KG1 (cell line): ENCODE results near the gene CNTN5.

Source experiments
- DNase-seq: peaks from one replicate; lab custom pipeline; 2025; lab: John Stamatoyannopoulos, UW

CNTN5 gene

DNA sequence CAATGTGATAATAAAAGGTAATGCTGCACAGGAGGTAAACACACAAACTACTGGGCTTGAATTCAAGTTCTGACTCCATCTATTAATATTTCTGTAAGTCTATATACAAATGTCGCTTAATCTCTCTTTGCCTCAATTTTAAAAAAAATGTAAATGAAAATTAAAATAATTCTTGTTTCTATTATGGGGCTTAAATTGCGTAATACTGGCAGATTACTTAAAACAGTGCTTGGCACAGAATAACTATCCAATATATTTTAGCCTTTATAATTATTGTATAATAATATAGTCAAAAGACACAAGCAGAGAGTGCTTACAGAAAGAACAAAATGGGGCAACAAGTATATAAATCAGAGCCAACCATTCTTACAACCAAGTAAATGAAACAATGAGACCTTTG, 489.1 kb downstream of the CNTN5 start:
- DNase-seq, result no peak

DNA sequence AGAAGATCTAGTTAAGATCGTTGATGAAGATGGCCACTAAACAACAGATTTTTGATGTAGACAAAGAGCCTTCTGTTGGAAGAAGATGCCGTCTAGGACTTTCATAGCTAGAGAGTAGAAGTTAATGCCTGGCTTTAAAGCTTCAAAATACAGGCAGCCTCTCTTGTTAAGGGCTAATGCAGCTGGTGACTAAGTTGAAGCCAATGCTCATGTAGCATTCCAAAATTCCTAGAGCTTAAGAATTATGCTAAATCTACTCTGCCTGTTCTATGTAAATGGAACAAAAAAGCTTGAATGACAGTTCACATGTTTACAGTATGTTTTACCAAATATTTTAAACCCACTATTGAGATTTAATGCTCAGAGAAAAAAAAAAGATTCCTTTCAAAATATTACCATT, 492.6 kb downstream of the CNTN5 start:
- DNase-seq, result no peak

DNA sequence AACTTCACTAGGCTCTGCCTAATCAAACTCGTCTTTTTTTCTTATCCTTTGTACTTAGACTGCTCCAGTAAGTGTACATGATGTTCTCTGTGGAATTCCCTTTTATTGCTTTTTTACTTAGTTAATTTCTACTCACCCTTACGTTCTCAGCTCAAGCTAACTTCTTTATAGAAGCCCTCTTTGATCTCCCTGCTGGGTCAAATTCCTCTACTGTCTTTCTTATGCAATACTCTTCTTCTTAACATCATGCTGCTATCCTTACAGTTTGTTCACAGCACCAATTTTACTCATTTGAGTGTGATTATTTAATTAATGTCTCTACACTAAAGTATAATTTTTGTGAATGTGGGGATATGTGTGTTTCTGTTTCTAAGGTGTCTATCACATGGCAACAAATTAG, 498.3 kb downstream of the CNTN5 start:
- DNase-seq, result no peak

DNA sequence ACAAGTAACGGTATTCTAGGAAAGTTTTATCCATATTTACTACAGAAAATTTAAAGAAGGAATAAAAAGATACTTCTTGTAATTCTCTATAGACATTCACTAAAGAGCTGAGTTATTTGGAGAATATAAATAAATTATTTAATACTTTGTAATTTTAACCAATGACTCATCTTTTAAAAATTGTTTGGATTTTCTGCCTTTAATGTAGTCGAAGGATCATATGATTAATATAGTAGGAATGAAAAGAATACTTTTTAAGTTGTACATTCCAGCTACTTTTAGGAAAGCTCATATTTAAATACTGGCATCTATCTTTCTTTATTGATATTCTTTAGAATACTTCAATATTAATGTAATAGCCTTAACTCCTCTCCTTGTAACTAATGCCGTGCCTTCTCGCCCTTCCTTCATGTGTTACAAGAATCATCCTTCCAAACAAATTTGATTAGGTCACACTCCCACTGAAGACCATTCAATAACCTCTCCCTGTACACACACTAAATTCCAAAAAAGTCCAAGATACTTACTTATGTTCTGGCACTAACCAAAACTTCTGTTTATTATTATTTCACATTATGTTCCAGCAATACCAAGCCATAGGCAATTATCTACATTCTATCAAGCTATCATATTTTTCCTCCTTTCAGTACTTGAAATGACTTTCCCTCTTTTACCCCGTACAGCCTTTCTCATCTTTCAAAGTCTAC, 501.9 kb downstream of the CNTN5 start:
- no peak for DNase-seq

DNA sequence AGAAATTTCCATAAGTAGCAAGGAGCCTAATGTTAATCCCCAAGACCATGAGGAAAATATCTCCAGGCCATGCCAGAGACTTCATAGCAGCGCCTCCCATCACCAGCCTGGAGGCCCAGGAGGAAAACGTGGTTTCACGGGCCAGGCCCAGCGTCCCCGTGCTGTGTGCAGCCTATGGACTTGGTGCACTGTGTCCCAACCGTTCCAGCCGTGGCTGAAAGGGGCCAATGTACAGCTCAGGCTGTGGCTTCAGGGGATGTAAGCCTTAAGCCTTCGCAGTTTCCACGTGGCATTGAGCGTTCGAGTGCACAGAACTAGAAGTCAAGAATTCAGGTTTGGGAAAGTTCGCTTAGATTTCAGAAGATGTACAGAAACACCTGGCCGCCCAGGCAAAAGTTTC, 510.7 kb downstream of the CNTN5 start:
- DNase-seq, result no peak

DNA sequence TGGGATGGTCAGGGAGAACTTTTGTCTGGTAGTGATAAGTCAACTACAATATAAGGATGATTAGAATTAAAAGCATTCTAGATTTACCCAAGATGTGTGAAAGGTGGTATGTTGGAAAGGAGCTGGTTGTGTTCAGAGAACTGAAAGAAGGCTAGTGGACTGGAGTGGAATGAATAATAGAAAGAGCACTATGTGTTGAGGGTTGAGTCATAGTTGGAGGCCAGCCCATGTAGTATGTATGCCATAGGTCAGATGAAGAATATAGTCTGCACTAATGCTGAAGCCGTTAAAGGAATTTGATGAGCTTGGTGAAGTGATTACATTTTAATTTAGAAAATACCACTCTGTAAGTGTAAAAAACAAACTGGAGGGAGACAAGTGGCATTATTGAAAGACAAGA, 514.1 kb downstream of the CNTN5 start:
- DNase-seq, result no peak

DNA sequence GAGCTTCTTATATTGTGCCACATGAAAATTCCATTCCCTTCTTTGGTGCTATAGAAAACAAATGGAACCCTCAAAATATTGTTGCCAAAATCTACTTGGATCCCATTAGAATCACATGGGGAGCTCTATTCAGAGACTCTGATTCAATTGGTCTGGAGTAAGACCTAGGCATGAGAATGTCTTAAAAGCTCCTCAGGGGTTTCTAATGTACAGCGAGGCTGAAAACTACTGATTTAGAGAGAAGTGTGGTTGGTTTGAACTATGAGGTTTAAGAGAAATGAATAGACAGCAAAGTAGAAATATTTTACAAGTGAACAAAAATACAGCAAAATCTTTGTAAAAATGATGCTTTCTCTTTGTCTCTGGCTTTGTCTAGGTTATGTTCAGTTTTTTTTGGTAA, 514.7 kb downstream of the CNTN5 start:
- no peak for DNase-seq

DNA sequence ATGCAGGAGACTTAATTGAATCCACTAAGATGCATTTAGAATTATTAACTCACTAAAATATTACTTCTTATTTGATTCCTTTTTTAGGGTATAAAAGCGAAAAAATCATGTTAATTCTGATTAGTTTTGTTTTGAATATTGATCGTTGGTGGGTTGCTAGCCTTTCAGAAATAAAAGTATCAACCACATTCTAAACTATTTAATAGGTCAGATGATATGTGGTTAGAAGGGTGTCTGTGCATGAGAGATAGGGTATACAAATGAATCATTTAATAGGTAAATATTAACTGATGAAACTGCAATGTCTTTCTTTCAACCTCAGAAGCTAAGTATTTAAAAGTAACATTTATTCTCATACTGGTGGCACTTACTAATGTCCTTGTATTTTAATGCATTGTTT, 515.1 kb downstream of the CNTN5 start:
- no peak for DNase-seq

DNA sequence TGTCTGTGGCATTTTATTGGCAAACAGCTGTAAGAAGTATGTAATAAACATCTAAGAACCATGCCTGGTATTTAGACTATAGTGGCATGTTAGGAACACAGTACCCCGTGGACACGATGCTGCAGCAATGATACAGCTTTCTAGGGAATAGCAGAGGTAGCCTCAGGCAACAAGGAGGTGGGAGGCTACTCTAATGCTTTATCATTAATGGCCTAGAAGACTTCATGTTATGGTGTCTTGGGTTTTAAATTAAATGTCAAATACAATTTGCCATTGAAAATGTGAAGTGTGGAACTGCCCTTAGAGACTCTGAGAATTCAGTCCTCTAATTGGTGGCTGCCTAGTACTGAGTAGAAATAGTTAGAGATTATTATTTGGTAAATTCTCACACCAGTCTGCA, 516.9 kb downstream of the CNTN5 start:
- DNase-seq, result no peak

DNA sequence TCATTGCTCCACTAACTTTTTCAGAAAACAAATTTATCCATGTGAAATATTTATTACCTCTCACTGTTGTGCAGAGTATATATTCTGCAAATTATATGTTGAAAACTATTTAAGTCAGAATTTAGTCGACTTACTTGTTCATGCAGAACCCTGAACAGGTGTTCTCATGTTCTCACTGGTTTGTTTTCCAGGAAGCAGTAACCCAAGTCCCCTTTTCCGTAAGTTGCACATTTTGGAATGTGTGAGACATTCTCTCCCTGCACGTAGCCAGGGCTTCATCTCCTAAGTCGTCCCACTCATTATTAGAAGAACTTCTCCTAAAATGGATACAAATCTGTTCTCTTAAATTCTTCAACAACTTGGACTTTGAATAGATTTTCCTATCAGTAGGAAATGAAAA, 524.9 kb downstream of the CNTN5 start:
- no peak for DNase-seq

DNA sequence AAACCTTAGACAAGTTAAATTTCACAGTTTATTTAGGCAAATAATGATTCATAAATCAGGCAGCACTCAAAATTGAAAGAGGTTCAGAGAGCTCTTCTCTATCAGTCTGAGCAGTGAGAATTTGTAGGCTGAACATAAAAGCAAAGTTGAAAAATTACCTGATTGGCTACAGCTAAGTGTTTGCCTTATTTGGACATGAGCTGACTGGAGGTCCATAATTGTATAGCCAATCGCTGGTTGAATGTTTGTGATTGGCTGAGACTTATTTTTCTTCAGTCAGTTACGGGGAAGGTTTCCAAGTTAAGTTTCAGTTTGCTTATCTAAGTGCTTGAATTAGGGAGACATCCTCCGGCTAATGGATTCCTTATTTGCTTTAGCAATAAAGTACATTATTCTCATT, 527.5 kb downstream of the CNTN5 start:
- no peak for DNase-seq

DNA sequence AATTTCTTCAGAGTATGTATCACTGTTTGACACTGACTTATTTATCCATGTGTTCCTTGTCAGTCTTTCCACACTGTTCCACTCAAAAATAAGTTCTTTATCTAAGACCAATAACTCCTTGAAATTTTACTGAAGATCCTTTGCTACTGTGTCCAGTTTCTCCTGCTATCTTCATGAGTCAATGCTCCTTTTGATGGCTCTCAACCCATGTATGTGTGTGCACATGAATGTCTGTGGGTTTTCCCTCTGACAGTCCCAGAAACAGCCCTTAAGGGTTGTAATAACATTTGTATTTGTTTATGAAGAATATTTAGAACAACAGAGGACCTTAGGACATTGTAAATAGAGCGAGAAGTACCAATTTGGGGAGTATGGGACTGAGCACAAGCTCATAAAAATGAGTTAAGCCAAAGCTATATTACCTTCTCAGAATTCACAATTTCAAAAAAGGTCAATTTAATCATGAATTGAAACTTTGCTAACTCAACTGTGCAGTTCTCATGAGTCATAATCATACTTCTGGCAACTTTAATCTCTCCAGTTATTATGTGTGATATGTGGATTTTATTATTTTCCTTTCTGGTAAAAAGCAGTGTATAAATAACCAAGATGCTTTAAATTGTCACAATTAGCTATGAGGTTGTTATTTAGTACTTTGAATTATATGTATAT, 533.6 kb downstream of the CNTN5 start:
- DNase-seq, result no peak

DNA sequence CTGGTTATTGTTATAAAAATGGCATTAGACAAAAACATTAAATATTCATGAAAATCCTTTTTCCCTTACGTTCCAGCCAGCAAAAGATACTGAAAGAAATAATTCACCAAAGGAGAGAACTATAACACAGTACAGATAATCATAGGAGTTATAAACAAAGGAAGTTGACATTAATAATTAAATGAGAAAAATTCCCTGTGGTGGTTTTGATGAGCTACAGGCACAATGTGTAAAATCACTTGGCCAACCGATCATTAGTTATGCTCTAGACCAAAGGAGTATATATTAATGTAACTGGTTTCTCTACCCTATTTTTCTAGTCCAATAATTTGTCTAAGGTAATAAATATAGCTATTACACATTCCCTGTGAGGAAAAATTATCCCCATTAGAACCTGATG, 534.7 kb downstream of the CNTN5 start:
- DNase-seq, result no peak

DNA sequence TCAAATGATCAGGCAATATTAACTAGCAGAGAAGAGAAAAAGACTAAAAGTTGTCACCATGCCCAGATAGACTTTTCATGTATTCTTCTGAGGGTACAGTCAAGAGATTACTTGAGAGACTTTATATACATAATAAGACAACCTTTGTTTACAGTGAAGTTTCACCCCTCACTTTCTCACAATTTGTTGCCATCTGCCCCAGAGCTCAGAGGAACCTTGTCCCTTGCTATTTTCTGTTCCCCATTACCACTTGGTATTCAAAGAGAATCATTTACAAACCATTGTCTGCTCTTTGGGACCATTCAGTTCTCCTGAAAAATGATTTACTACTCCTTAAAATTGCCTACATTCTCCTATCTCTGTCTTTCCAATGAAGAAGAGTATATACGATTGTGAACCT, 544.6 kb downstream of the CNTN5 start:
- DNase-seq, result no peak

DNA sequence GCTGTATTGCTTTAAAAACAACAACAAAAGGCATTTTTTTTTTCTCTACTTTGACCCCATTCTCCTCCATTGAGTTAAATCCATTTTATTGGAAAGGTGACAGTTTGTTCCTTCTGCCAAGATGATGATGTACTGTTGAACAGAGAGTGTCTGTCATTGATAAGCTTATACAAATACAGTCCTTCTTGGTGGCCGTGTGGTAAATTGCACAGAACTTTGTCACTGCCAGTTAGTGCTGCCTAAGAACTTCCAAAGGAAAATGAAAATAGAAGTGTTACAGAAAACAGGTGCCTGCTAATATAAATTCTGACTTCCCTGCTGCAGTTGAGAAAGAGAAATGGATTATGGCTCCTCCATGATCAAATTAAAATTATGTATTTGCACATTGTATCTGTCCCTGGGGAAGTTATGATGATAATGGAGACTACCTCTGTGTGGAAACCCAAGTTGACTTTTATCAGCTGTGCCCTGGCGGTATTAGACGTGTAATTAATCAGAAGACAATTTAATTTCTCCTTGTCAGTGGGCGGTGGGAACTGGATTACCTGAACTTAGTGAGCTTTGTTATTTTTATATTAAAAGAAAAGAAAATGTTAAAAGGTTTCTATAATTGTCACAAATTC, 546.7 kb downstream of the CNTN5 start:
- DNase-seq, result no peak

DNA sequence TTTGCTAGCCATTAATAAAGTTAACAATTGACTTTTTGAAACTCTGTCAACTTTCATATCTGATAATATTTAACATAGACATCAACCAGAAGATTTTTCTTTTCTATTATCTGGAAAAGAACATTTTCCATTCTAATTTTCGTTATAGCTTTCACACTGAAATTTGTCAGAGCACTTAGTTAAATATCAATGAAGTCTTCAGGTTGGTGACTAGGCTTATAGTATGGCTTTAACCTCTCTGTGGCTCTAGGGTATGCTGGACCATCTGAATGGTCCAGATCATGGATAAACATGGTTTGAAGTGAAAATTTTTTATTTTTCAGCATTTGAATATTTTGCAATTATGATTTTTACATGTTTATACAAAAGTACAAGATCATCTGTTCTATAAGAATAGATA, 548.1 kb downstream of the CNTN5 start:
- no peak for DNase-seq

DNA sequence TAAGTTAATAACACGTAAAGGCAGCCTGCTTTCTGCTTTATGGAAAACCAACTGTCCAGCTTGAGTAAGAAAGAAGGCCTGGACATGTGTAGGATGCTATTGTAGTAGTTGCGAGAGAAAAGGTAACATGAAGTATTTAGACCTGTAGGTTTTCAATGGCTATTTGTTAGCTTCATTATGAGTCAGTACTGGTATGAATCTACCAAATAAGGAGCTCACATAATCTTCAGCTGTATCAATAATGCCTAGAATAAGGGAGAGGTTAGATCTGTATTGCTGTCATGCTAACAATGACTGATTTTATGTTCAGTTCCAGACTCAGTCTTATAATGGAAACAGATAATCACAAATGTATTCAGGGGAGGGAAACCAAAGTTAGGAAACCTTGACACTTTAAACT, 550.3 kb downstream of the CNTN5 start:
- no peak for DNase-seq

DNA sequence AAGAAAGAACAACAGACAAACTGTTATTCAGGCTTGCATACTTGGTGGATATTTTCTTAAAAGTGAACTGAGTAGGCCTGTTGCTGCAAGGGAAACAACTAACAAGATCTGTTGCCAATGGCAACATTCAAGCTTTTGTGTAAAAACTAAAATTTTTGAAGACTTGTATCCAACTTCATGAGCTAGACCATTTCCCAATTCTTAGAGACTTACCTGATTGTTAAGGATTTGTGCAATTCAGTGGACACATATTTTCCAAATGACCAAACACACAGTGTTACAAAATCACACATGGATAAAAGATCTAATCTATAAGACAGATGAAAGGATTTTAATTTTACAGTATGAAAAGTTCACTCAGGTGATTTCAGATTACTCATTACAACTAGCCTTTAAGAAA, 564.1 kb downstream of the CNTN5 start:
- no peak for DNase-seq

DNA sequence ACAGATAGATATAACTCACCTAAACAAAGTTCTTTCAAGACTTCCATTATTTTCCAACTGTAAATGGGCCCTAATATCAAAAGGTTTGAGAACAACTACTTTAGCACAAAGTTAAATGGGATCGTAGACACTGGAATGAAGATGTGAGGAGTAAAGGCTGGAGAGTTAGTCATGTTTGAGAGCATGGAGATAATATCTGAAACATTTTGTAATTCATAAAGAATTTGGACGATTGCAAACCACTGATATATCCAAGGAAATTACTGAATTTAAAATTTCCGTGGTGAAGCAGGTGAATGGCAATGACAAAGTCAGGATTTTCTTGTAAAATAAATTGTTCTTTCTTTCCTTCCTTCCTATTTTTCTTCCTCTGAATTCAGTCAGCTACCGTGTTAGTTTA, 564.9 kb downstream of the CNTN5 start:
- no peak for DNase-seq

DNA sequence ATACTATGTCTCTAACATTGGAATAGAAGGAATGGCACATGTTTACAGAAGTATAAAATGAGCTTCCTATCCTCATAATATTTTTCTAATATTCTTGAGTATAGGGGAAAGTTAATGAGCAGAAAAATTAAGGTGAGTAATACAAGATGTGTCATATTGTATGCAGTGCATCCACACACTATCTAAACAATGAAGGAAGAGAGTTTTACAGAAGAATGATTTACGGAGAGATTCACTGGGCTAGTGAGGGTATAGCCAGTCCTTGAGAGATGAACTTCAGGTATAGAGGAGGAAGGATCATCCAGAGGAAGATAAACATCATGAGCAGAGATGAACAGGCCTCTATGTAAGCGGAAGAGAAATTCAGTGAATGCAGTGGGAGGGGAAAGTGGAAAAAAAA, 569.0 kb downstream of the CNTN5 start:
- no peak for DNase-seq

DNA sequence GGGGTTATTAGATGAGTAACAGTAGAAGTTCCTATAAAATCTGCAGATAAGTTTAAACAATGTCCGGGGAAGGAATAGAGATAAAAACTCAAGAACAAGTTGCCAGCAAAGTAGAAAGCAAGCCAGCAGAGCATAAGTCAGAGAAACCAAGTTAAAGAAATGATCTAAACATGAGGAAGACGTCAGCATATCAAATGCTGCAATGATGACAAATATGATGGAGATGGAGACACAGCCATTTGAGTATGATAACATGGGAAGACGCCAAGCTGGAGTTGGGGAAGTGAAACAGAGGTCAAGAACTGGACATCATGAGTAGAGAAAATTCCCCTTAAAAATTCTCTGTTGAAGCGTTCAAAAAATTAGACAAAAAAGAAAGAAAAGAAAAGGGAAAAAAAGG, 571.5 kb downstream of the CNTN5 start:
- no peak for DNase-seq

DNA sequence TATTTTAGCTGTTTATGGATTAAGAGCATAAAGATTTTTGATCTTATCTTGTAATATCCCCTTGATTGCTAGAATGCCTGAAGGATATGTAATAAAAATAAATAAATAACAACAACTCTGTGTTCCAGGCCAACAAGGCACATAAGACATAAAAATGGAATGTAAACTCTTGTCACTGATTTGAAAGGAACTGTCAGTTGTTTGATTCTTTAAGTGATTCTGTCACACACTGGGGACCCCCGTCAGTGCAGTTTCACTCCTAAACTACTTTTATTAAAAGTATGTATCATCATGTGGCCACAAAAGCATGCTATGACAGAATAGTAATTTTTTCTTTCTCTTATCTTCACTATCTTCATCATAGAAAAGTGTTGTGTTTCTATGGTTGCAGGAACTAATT, 572.4 kb downstream of the CNTN5 start:
- no peak for DNase-seq

DNA sequence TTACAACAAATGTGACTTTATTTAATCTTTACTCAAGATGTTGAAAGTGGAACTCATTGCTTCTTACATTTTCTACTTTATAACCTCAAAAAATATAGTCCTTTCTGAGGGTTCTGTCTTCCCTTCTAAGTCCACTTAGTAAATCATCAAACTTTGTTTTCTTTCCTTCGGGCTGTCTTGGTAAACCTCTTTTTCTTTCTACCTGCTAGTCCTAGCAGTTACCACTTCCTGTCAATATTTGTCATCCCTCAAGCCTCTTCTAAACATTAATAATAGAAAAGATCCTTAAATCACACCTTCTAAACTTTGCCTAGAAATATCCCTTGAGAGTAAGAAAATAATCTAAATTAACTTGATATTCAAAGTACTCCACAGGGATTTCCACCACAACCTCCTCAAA, 580.4 kb downstream of the CNTN5 start:
- DNase-seq, result no peak

DNA sequence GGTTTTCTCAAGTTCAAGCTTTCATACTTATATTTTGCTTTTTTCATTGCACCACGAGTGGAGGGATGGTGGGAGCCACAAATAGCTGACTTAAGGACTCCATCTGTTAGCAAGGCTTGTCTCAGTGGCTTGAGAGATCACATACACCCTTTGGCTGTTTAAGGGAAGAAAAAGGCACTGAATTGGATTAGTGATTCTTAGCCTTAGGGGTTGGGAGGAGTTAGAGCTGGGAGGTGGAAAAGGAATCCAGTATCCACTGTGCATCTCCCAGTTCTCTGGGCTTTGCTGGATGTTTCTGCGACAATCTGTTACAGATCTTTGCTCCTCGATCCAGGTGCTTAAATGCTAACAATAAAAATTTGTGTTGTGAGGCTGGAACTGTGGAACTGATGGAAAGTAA, 593.6 kb downstream of the CNTN5 start:
- no peak for DNase-seq
